Suprapubic skin (tissue), 3 donors: ENCODE measurements around the gene HEPACAM.

Source experiments
- CTCF ChIP-seq, 2 donors: fragments of 200-600 bp in 1 of 2; fragments of 450-650 bp in 1 of 2; sonication (generic) in 1 of 2; IDR thresholded peaks; one replicate each; pipeline ENCODE4 v1.5.1; 2016 to 2019; ENCODE audit warnings: antibody characterized with exemption in 2 of 2, mild to moderate bottlenecking in 1 of 2, moderate library complexity in 1 of 2
- POLR2A ChIP-seq, 2 donors: fragments of 450-650 bp; IDR thresholded peaks; one replicate each; pipeline ENCODE4 v1.6.1; 2017; ENCODE audit warnings: antibody characterized with exemption in 2 of 2, mild to moderate bottlenecking in 2 of 2, moderate library complexity in 2 of 2

DNA sequence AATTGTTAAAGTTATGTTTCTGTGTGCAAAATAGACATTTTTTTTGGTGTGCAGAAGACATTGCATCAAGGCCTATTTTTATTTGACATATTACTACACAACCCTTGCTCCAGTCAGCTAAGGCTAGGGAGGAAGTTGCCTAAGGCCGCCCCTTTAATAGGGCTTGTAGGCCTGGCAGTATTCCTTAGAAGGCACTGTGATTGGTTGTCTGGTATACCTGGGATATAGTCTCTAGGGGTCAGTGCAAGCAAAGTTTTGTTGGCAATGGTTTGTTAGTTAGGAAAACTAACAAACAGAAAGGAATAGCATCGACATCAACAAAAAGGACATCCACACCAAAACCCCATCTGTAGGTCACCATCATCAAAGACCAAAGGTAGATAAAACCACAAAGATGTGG is 35.1 kb upstream of the HEPACAM start:
- no peak for TF ChIP-seq CTCF (IDR thresholded peaks at IDR 0.05)
- no peak for TF ChIP-seq POLR2A (IDR thresholded peaks at IDR 0.05)
